ENCODE data around the gene ADSL.

DNA sequence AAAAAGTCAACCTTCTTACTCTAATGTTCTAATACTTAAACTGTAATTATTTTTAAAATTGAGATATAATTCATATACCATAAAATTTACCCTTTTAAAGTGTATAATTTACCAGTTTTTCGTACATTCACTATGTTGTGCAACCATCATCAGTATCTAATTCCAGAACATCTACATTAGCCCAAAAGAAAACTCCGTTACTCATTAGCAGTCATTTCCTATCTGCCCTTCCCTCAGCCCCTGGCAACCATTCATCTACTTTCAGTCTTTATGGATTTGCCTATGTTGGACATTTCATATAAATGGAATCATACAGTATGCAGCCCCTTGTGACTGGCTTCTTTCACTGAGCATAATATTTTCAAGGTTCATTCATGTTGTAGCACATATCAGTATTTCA is 46.3 kb downstream of the ADSL start:
- TF ChIP-seq, protein P1, sequence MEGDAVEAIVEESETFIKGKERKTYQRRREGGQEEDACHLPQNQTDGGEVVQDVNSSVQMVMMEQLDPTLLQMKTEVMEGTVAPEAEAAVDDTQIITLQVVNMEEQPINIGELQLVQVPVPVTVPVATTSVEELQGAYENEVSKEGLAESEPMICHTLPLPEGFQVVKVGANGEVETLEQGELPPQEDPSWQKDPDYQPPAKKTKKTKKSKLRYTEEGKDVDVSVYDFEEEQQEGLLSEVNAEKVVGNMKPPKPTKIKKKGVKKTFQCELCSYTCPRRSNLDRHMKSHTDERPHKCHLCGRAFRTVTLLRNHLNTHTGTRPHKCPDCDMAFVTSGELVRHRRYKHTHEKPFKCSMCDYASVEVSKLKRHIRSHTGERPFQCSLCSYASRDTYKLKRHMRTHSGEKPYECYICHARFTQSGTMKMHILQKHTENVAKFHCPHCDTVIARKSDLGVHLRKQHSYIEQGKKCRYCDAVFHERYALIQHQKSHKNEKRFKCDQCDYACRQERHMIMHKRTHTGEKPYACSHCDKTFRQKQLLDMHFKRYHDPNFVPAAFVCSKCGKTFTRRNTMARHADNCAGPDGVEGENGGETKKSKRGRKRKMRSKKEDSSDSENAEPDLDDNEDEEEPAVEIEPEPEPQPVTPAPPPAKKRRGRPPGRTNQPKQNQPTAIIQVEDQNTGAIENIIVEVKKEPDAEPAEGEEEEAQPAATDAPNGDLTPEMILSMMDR (IDR thresholded peaks at IDR 0.05): no peak
- TF ChIP-seq POLR2AphosphoS5 (IDR thresholded peaks at IDR 0.05): no peak
- no peak for TF ChIP-seq POLR2A (IDR thresholded peaks at IDR 0.05)

Data from stomach (tissue), 4 donors.